Fibroblast of skin of right biceps (primary cell): ENCODE results near the gene OR6K6.

Source experiments
- DNase-seq: peaks from one replicate; pipeline ENCODE4 v3.0.0-alpha.2; 2013

The OR6K6 gene

DNA sequence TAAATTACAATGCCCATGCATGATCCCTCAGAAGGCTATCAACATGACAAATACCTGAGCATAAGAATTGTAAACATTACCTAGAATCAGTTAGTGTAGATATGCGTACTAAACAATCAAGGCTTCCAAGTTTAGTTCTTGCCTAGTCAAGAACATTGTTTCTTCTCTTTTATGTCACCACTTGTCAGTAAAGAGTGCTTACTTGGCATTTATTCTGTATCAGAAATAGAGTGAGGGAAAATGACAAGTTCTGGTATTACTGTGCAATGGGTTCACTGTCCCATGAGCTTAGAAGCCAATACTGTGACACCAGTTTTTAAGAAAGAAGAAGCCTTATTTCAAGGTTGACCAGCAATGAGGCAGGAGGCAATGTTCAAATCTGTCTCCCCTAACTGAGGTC, 49.2 kb downstream of the OR6K6 start:
- no peak for DNase-seq
